GM18873 (cell line): ENCODE results near the gene CD93.

Experiments used
- ATAC-seq: cut with Tn5 transposase; IDR thresholded peaks from one replicate; pipeline ENCODE4 v1.9.1; 2021; ENCODE audit warnings: mild to moderate bottlenecking, moderate library complexity, moderate number of reproducible peaks; ENCODE audit not compliant: unreplicated experiment, low FRiP score

CD93 gene

GRCh38 chr20:23101696-23102406 is 15.7 kb upstream of the CD93 start:
- no peak for ATAC-seq

- no peak for ATAC-seq
Observed at GRCh38 chr20:23100720-23101107, 14.6 kb upstream of the CD93 start.

- ATAC-seq = no peak
Observed at GRCh38 chr20:23099791-23100719, 13.9 kb upstream of the CD93 start.

- no peak for ATAC-seq
Observed at GRCh38 chr20:23097636-23098580, 11.8 kb upstream of the CD93 start.

- ATAC-seq = no peak
Observed at GRCh38 chr20:23096986-23097520, 10.9 kb upstream of the CD93 start.

GRCh38 chr20:23096097-23096496 is 10.0 kb upstream of the CD93 start:
- no peak for ATAC-seq

- no peak for ATAC-seq
Observed at GRCh38 chr20:23095499-23095898, 9.4 kb upstream of the CD93 start.

- ATAC-seq = no peak
Observed at GRCh38 chr20:23094927-23095326, 8.8 kb upstream of the CD93 start.

GRCh38 chr20:23094213-23094896 is 8.2 kb upstream of the CD93 start:
- no peak for ATAC-seq

GRCh38 chr20:23093613-23094012 is 7.5 kb upstream of the CD93 start:
- ATAC-seq = no peak

GRCh38 chr20:23092861-23093495 is 6.9 kb upstream of the CD93 start:
- no peak for ATAC-seq

GRCh38 chr20:23092384-23092756 is 6.2 kb upstream of the CD93 start:
- no peak for ATAC-seq

- ATAC-seq = no peak
Observed at GRCh38 chr20:23091721-23092383, 5.7 kb upstream of the CD93 start.

- ATAC-seq = no peak
Observed at GRCh38 chr20:23090878-23091277, 4.8 kb upstream of the CD93 start.

- ATAC-seq = no peak
Observed at GRCh38 chr20:23090147-23090546, 4.0 kb upstream of the CD93 start.

GRCh38 chr20:23088866-23089265 is 2.7 kb upstream of the CD93 start:
- ATAC-seq = no peak

- ATAC-seq = no peak
Observed at GRCh38 chr20:23087587-23088251, 1.6 kb upstream of the CD93 start.

GRCh38 chr20:23086931-23087411 is 847 bp upstream of the CD93 start:
- ATAC-seq = no peak
